Measurements from ENCODE around the gene TOP1. TPM values are rescaled to one million over a fixed set of nuclear protein-coding genes. Genes with fewer than 3 reads are reported as not detected.

TOP1 gene
- total RNA-seq, 1 donor from 2014 or later, result 72.7 TPM

GRCh38 chr20:40982415-40983145, 46.0 kb upstream of the TOP1 start:
- H3K9me3 Mint-ChIP-seq (ENCODE audit: unreplicated experiment), result no peaks in the 10 kb centered on the region
- no peak for TF ChIP-seq CTCF (IDR thresholded peaks at IDR 0.05; ENCODE audit: unreplicated experiment)
- no peaks in the 10 kb centered on the region for H3K36me3 Mint-ChIP-seq (ENCODE audit: low read depth, unreplicated experiment)
- no peak overlapping the region for H3K27ac Mint-ChIP-seq (ENCODE audit: unreplicated experiment)
- no peak overlapping the region for H3K4me3 Mint-ChIP-seq (ENCODE audit: unreplicated experiment)
- DNase-seq (ENCODE audit: low spot score), result no peak
- no peaks in the 10 kb centered on the region for H3K4me1 Mint-ChIP-seq (ENCODE audit: unreplicated experiment)
- no peaks in the 10 kb centered on the region for H3K27me3 Mint-ChIP-seq (ENCODE audit: unreplicated experiment)

- no peak overlapping the region for H3K27ac Mint-ChIP-seq (ENCODE audit: unreplicated experiment)
- H3K27me3 Mint-ChIP-seq (ENCODE audit: unreplicated experiment), result no peaks in the 10 kb centered on the region
- no peak overlapping the region for H3K4me3 Mint-ChIP-seq (ENCODE audit: unreplicated experiment)
- H3K9me3 Mint-ChIP-seq (ENCODE audit: unreplicated experiment), result no peaks in the 10 kb centered on the region
- TF ChIP-seq CTCF (IDR thresholded peaks at IDR 0.05; ENCODE audit: unreplicated experiment), result no peak
- H3K36me3 Mint-ChIP-seq (ENCODE audit: low read depth, unreplicated experiment), result no peaks in the 10 kb centered on the region
- no peaks in the 10 kb centered on the region for H3K4me1 Mint-ChIP-seq (ENCODE audit: unreplicated experiment)
- DNase-seq (ENCODE audit: low spot score), result no peak
These were observed 44.7 kb upstream of the TOP1 start for GRCh38 chr20:40983898-40984297.

GRCh38 chr20:40984496-40984895, 44.1 kb upstream of the TOP1 start:
- Mint-ChIP-seq H3K4me1 (ENCODE audit: unreplicated experiment) (no peaks in the 10 kb centered on the region), H3K9me3 (ENCODE audit: unreplicated experiment) (no peaks in the 10 kb centered on the region), H3K36me3 (ENCODE audit: low read depth, unreplicated experiment) (no peaks in the 10 kb centered on the region), H3K27me3 (ENCODE audit: unreplicated experiment) (no peaks in the 10 kb centered on the region), H3K4me3 (ENCODE audit: unreplicated experiment) (no peak overlapping the region), H3K27ac (ENCODE audit: unreplicated experiment) (no peak overlapping the region)
- no peak for DNase-seq (ENCODE audit: low spot score)
- no peak for TF ChIP-seq CTCF (IDR thresholded peaks at IDR 0.05; ENCODE audit: unreplicated experiment)

DNA sequence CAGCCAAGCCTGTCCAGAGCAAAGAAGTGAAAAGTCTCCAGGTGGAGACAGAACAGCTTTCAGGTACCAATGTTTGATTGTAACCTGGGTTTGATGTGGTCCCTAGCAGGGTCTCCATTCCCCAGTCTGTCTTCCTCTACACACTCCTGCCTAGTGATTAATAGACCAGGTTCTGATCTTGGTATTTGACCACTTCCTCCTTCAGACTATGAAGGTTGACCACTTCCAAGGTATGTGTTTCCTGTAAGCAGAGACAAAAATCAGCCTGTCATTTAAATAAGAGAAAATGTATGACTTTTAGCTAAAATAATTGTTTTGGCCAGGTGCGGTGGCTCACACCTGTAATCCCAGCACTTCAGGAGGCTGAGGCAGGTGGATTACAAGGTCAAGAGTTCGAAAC, 41.8 kb upstream of the TOP1 start:
- H3K4me1 Mint-ChIP-seq (ENCODE audit: unreplicated experiment), result peaks cover 14% of the 10 kb centered on the region

More for the DNA sequence above, 41.8 kb upstream of the TOP1 start:
- Mint-ChIP-seq H3K27me3 (ENCODE audit: unreplicated experiment) (peaks cover 2% of the 10 kb centered on the region), H3K27ac (ENCODE audit: unreplicated experiment) (no peak overlapping the region), H3K36me3 (ENCODE audit: low read depth, unreplicated experiment) (no peaks in the 10 kb centered on the region), H3K4me3 (ENCODE audit: unreplicated experiment) (no peak overlapping the region), H3K9me3 (ENCODE audit: unreplicated experiment) (no peaks in the 10 kb centered on the region)
- no peak for TF ChIP-seq CTCF (IDR thresholded peaks at IDR 0.05; ENCODE audit: unreplicated experiment)
- DNase-seq (ENCODE audit: low spot score), result no peak
